Measurements from ENCODE around the gene UQCRHL. TPM values are rescaled to one million over a fixed set of nuclear protein-coding genes. Genes with fewer than 3 reads are reported as not detected.

The UQCRHL gene
- total RNA-seq, 6 donors from 2014 or later = 0.57 to 2.1 (median 1.1) TPM

DNA sequence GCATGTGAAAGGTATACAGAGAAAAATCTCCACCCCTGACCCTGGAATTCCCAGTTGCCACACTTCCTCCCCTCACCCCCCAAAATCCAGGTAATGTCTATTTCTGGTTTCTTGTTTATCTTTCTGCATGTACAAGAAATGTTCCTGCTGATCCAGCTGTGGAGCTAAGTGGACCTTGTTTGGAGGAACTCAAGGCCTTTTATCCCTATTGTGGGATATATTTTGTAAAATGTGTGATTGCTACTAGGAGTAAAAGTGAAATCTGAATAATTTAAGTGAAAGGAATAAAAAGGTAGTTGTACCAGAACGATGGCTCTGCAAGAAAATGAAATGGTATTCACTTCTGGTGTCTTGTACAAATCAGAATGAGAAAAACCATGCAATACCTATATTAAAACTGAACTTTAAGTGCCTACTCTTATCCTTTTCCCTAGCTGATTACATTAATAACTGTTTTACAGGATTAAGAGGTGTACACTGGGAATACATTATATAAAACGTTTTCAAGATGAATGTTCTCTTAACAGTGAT is 43.1 kb upstream of the UQCRHL start:
- Histone ChIP-seq H3K4me3 (peak overlapping the region in 1 of 4 donors; percentile 86), H3K36me3 (no peaks in the 10 kb centered on the region), H3K27me3 (no peaks in the 10 kb centered on the region), H3K4me1 (peaks cover 23 to 52% (median 46%) of the 10 kb centered on the region in 4 donors), H3K9me3 (peaks cover 0 to 4% (median 0%) of the 10 kb centered on the region in 4 donors), H3K27ac (peak overlapping the region in 3 of 4 donors; percentile 92 to 99 (median 98))
- WGBS, 2 donors = 9 to 17% methylated on average over 2 of the region's 2 CpGs
- ATAC-seq (ENCODE audit: low FRiP score in 2 of 2) (no peak), DNase-seq (no peak)
- TF ChIP-seq POLR2A (IDR thresholded peaks at IDR 0.05) = no peak
- no peak for TF ChIP-seq POLR2AphosphoS5 (IDR thresholded peaks at IDR 0.05)
- no peak for TF ChIP-seq EP300 (IDR thresholded peaks at IDR 0.05)
- TF ChIP-seq, protein P1, sequence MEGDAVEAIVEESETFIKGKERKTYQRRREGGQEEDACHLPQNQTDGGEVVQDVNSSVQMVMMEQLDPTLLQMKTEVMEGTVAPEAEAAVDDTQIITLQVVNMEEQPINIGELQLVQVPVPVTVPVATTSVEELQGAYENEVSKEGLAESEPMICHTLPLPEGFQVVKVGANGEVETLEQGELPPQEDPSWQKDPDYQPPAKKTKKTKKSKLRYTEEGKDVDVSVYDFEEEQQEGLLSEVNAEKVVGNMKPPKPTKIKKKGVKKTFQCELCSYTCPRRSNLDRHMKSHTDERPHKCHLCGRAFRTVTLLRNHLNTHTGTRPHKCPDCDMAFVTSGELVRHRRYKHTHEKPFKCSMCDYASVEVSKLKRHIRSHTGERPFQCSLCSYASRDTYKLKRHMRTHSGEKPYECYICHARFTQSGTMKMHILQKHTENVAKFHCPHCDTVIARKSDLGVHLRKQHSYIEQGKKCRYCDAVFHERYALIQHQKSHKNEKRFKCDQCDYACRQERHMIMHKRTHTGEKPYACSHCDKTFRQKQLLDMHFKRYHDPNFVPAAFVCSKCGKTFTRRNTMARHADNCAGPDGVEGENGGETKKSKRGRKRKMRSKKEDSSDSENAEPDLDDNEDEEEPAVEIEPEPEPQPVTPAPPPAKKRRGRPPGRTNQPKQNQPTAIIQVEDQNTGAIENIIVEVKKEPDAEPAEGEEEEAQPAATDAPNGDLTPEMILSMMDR (IDR thresholded peaks at IDR 0.05) = no peak

DNA sequence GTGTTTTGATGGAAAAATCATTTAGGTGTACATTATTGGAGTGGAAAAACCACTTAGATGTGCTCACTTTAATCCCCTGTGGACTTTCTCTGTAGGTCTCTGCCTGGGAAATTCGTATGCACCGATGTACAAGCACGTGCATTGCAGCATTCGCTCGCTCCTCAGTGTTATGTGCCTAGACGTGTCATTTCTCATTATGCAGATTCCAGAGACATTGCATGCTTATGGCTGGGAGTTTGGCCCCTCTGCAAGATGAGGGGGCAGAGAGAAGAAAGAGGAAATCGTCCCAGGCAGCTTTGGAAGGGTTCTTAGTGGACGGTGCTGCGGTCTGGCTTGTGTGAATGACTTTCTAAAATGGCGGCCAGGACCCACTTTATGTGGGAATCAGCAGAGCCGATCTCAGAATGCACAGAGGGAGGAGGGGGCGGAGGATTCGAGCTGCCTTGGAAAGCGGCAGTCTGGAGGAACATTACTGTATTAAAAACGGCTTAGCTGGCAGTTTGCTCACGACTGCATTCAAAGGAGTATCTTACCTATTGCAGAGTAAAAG is 42.4 kb upstream of the UQCRHL start:
- peak in 1 of 2 donors; percentile 50 for DNase-seq
- no peak for TF ChIP-seq POLR2A (IDR thresholded peaks at IDR 0.05)
- no peak for TF ChIP-seq EP300 (IDR thresholded peaks at IDR 0.05)
- TF ChIP-seq POLR2AphosphoS5 (IDR thresholded peaks at IDR 0.05) = no peak
- TF ChIP-seq, protein P1 (IDR thresholded peaks at IDR 0.05) = no peak
- no peak for ATAC-seq (ENCODE audit: low FRiP score in 2 of 2)
- peaks cover 0 to 4% (median 0%) of the 10 kb centered on the region in 4 donors for H3K9me3 ChIP-seq
- H3K27ac ChIP-seq = peak overlapping the region; percentile 92 to 99 (median 97)
- no peaks in the 10 kb centered on the region for H3K36me3 ChIP-seq
- H3K4me3 ChIP-seq = peak overlapping the region; percentile 69 to 94 (median 86)
- no peaks in the 10 kb centered on the region for H3K27me3 ChIP-seq
- 1 to 2% methylated on average over 16 of the region's 16 CpGs for WGBS, 2 donors
- peaks cover 29 to 52% (median 47%) of the 10 kb centered on the region in 4 donors for H3K4me1 ChIP-seq

DNA sequence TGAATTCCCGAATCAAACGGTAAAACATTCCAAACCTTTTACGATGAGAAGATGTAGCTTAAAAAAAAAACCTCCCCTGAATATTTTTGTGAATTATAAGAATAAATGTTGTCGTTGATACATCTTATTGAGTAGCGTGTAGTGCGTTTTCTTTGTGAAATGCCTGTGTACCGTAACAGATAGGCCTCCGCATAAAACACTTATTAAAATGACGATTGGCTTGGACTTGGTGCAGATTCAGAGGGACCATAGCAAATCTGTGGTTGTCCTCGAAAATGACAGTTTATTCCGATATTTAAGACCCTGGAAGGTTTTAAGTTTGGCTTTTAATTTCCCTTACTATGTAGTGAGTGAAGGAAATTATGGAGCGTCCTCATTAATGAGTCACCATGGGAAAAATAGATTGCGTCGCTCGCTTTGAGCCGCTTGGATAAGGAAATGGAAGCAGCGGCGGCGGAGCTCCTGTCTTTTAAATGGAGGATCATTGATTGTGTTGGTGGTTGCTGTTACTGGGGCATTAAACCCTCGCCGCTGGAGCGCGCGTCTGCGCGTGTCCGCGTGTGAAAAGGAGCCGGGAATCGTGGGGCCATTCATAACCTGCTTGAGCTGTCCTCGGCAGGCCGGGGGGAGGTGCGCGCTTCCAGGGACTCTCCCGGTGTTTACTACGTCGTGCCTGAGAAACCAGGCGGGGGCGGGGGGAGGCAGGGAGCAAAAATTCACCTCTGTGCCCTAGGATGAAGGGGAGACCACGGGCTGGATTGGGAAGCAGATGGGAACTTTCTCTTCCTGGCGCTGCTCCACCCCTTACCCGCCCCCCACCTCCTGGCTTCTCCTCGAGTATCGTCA is 41.7 kb upstream of the UQCRHL start:
- H3K36me3 ChIP-seq = no peaks in the 10 kb centered on the region
- peak; percentile 55 to 81 for ATAC-seq (ENCODE audit: low FRiP score in 2 of 2)
- 0 to 2% methylated on average over 33 to 41 of the region's 44 CpGs for WGBS, 2 donors

DNA sequence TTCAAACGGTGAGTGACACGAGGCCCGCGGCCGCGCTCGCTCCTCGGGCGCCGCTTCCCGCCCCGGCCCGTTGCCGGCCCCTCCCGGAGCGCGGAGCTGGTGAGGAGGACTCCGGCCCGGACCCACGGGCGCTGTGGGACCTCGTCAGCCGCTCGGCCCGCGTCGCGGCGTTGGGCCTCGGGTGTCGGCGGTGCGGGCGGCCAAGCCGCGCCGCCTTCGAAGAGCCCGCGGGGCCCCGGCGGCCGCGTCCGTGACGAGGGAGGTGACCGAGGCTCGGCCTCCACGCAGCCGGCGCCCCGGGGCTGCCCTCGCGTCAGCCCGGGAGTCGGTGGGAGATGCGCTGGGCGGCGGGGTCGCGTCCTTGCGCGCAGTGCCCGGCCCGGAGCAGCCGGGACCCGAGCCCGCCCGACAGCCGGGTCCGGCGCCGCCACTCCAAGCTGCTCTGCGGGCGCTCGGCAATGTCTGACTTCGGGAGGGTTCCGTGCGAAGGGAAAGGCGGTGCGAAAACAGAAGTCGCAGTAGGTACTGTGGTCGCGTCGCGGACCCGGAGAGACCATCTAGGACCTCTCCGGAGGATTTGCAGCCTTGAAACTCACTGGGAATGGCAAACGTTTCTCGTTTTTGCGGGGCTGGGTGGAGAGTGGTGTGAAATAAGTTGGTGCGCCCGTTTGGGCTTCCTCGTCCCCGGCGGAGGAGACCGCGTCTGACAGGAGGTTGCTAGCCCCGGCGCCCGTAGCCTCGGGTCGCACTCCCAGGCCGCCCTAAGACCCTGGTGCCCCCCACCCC is 40.9 kb upstream of the UQCRHL start:
- H3K9me3 ChIP-seq = peaks cover 0 to 4% (median 0%) of the 10 kb centered on the region in 4 donors
- peaks cover 29 to 51% (median 46%) of the 10 kb centered on the region in 4 donors for H3K4me1 ChIP-seq
- TF ChIP-seq, protein P1 (IDR thresholded peaks at IDR 0.05) = peak in 1 of 6 experiments; percentile 4
- TF ChIP-seq POLR2AphosphoS5 (IDR thresholded peaks at IDR 0.05) (no peak), POLR2A (IDR thresholded peaks at IDR 0.05) (peak in 1 of 4 donors; percentile 32)
- H3K27ac ChIP-seq = peak overlapping the region; percentile 92 to 99 (median 97)
- no peaks in the 10 kb centered on the region for H3K36me3 ChIP-seq
- ATAC-seq (ENCODE audit: low FRiP score in 2 of 2) = peak; percentile 28 to 31
- 1% methylated on average over 12 to 22 of the region's 104 CpGs for WGBS, 2 donors
- DNase-seq = peak; percentile 43 to 93
- peak overlapping the region; percentile 69 to 94 (median 86) for H3K4me3 ChIP-seq
- H3K27me3 ChIP-seq = no peaks in the 10 kb centered on the region

More for the DNA sequence above, 41.7 kb upstream of the UQCRHL start:
- TF ChIP-seq, protein P1 (IDR thresholded peaks at IDR 0.05) = peak in 2 of 6 experiments; percentile 3 to 9
- TF ChIP-seq EP300 (IDR thresholded peaks at IDR 0.05) (no peak), POLR2AphosphoS5 (IDR thresholded peaks at IDR 0.05) (peak; percentile 55 to 91), POLR2A (IDR thresholded peaks at IDR 0.05) (peak in 3 of 4 donors; percentile 70 to 83 (median 72))
- Histone ChIP-seq H3K27ac (peak overlapping the region; percentile 92 to 99 (median 97)), H3K27me3 (no peaks in the 10 kb centered on the region), H3K4me3 (peak overlapping the region; percentile 69 to 94 (median 86)), H3K4me1 (peaks cover 29 to 52% (median 49%) of the 10 kb centered on the region in 4 donors), H3K9me3 (peaks cover 0 to 4% (median 0%) of the 10 kb centered on the region in 4 donors)
- peak; percentile 91 to 95 for DNase-seq
